GM15510 (cell line): ENCODE results near the gene SMAD3.

ENCODE experiments used
- POLR2A ChIP-seq: IDR thresholded peaks from 3 replicates; pipeline ENCODE4 v1.6.1; 2011; ENCODE audit warnings: borderline replicate concordance; ENCODE audit not compliant: insufficient read length; ENCODE audit errors: extremely low read depth

SMAD3 gene

GRCh38 chr15:67215102-67215501 is 149.7 kb downstream of the SMAD3 start:
- no peak for TF ChIP-seq POLR2A

- no peak for TF ChIP-seq POLR2A
These were observed 151.5 kb downstream of the SMAD3 start for GRCh38 chr15:67216859-67217258.

- no peak for TF ChIP-seq POLR2A
These were observed 153.0 kb downstream of the SMAD3 start for GRCh38 chr15:67218428-67218827.

- no peak for TF ChIP-seq POLR2A
These were observed 153.9 kb downstream of the SMAD3 start for GRCh38 chr15:67219288-67219687.

GRCh38 chr15:67224889-67225288 is 159.5 kb downstream of the SMAD3 start:
- TF ChIP-seq POLR2A: no peak

- TF ChIP-seq POLR2A: no peak
These were observed 159.9 kb downstream of the SMAD3 start for GRCh38 chr15:67225336-67225735.

GRCh38 chr15:67227431-67227830 is 162.0 kb downstream of the SMAD3 start:
- TF ChIP-seq POLR2A: no peak

- TF ChIP-seq POLR2A: no peak
These were observed 162.4 kb downstream of the SMAD3 start for GRCh38 chr15:67227846-67228245.

GRCh38 chr15:67228286-67228685 is 162.9 kb downstream of the SMAD3 start:
- TF ChIP-seq POLR2A: no peak

GRCh38 chr15:67230504-67230903 is 165.1 kb downstream of the SMAD3 start:
- TF ChIP-seq POLR2A: no peak

GRCh38 chr15:67232591-67232990 is 167.2 kb downstream of the SMAD3 start:
- no peak for TF ChIP-seq POLR2A

- TF ChIP-seq POLR2A: no peak
These were observed 175.1 kb downstream of the SMAD3 start for GRCh38 chr15:67240235-67241131.

- no peak for TF ChIP-seq POLR2A
These were observed 175.9 kb downstream of the SMAD3 start for GRCh38 chr15:67241132-67241855.

- TF ChIP-seq POLR2A: no peak
These were observed 177.3 kb downstream of the SMAD3 start for GRCh38 chr15:67242708-67243111.
